ENCODE data around the gene NAALADL2. TPM values are rescaled to one million over a fixed set of nuclear protein-coding genes. Genes with fewer than 3 reads are reported as not detected.

Gene NAALADL2
- total and polyA plus RNA-seq, 2 donors (not counting 3 experiments of a cell fraction or from before 2014, with no cell fraction given) = 1.1 to 4.0 TPM

DNA sequence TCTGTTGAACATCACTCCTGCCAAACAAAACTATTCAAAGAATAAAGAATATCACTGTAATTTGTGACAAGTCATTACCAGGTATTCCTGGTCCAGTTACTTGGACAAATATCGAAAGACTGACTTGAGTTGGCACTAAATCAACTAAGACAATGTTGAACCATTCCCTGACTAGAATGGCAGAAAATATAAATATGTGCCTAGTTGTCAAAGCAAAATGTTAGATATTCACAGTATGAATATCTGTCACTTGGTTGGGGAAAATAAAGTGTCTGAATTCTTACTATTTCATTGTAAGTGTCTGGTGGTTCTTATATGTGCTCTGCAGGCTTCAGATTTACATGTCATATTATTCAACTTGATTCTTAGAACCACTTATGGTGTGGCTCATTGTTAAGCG is 470.2 kb downstream of the NAALADL2 start:
- Histone ChIP-seq H3K9ac (replicated peaks; ENCODE audit: extremely low read depth, insufficient read depth, low read length) (no peak overlapping the region), H3K4me1 (ENCODE audit: control insufficient read depth, extremely low read depth, insufficient read depth, low read length) (no peaks in the 10 kb centered on the region), H3K27me3 (ENCODE audit: control insufficient read depth in 2 of 2, insufficient read depth in 2 of 2, low read length in 2 of 2) (no peaks in the 10 kb centered on the region), H3K4me2 (ENCODE audit: insufficient read depth, low read length) (no peak overlapping the region), H3K9me1 (replicated peaks; ENCODE audit: control insufficient read depth, extremely low read depth, insufficient read depth, low read length) (no peaks in the 10 kb centered on the region), H3K36me3 (ENCODE audit: control insufficient read depth in 2 of 2, extremely low read depth in 1 of 2, insufficient read depth in 2 of 2, low read length in 2 of 2) (no peaks in the 10 kb centered on the region), H3K27ac (ENCODE audit: insufficient read depth, low read depth, low read length) (no peak overlapping the region), H4K20me1 (replicated peaks; ENCODE audit: control insufficient read depth, extremely low read depth, insufficient read depth, low read length) (no peaks in the 10 kb centered on the region), H2AFZ (ENCODE audit: low read depth, low read length) (no peak overlapping the region), H3K4me3 (replicated peaks in 1 of 3; ENCODE audit: insufficient read depth in 1 of 3, low read depth in 1 of 3, low read length in 3 of 3) (no peak overlapping the region), H3K79me2 (ENCODE audit: control insufficient read depth, insufficient read depth, low read length) (no peaks in the 10 kb centered on the region), H3K9me3 (replicated peaks; ENCODE audit: control insufficient read depth, insufficient read depth, low read length) (no peaks in the 10 kb centered on the region)
- CTCF ChIA-PET = no interaction called here
- dilution Hi-C loops (cut with MboI; ENCODE audit: extremely low pct_ligation_motif_present, low sequenced_read_pairs) = no loop called here
- FAIRE-seq = no peak
- TF ChIP-seq JUN (IDR thresholded peaks at IDR 0.05; ENCODE audit: borderline replicate concordance, insufficient read depth, insufficient read length, low read depth) (no peak), MYC (IDR thresholded peaks at IDR 0.05; ENCODE audit: low read depth, low read length) (no peak), POLR2A (IDR thresholded peaks at IDR 0.05; ENCODE audit: low read depth, low read length) (no peak), GATA2 (IDR thresholded peaks at IDR 0.05; ENCODE audit: insufficient read depth, insufficient read length, low read depth, low read length) (no peak), POLR2AphosphoS5 (IDR thresholded peaks at IDR 0.05; ENCODE audit: insufficient read depth, low read depth, low read length) (no peak), FOS (IDR thresholded peaks at IDR 0.05; ENCODE audit: borderline replicate concordance, insufficient read depth, low read length) (no peak), EZH2 (IDR thresholded peaks at IDR 0.05; ENCODE audit: borderline replicate concordance, low read depth, low read length, severe bottlenecking) (no peak)
- TF ChIP-seq, protein P1, sequence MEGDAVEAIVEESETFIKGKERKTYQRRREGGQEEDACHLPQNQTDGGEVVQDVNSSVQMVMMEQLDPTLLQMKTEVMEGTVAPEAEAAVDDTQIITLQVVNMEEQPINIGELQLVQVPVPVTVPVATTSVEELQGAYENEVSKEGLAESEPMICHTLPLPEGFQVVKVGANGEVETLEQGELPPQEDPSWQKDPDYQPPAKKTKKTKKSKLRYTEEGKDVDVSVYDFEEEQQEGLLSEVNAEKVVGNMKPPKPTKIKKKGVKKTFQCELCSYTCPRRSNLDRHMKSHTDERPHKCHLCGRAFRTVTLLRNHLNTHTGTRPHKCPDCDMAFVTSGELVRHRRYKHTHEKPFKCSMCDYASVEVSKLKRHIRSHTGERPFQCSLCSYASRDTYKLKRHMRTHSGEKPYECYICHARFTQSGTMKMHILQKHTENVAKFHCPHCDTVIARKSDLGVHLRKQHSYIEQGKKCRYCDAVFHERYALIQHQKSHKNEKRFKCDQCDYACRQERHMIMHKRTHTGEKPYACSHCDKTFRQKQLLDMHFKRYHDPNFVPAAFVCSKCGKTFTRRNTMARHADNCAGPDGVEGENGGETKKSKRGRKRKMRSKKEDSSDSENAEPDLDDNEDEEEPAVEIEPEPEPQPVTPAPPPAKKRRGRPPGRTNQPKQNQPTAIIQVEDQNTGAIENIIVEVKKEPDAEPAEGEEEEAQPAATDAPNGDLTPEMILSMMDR (IDR thresholded peaks at IDR 0.05; ENCODE audit: extremely low read depth in 1 of 2, insufficient read depth in 1 of 2, low read depth in 1 of 2, low read length in 2 of 2) = no peak
- TF ChIP-seq, protein P2, sequence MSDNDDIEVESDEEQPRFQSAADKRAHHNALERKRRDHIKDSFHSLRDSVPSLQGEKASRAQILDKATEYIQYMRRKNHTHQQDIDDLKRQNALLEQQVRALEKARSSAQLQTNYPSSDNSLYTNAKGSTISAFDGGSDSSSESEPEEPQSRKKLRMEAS (IDR thresholded peaks at IDR 0.05; ENCODE audit: insufficient read depth, insufficient read length) = no peak
- BruUV-seq (replicated peaks) = no TSS peak
- intact Hi-C loops (cut with micrococcal nuclease) = no loop called here
- POLR2A ChIA-PET = no interaction called here
- no peak for DNase-seq (ENCODE audit: low read depth, low spot score)

Data from endothelial cell of umbilical vein (primary cell).